ENCODE data around the gene PHLDB1.

- TF ChIP-seq, protein P1, sequence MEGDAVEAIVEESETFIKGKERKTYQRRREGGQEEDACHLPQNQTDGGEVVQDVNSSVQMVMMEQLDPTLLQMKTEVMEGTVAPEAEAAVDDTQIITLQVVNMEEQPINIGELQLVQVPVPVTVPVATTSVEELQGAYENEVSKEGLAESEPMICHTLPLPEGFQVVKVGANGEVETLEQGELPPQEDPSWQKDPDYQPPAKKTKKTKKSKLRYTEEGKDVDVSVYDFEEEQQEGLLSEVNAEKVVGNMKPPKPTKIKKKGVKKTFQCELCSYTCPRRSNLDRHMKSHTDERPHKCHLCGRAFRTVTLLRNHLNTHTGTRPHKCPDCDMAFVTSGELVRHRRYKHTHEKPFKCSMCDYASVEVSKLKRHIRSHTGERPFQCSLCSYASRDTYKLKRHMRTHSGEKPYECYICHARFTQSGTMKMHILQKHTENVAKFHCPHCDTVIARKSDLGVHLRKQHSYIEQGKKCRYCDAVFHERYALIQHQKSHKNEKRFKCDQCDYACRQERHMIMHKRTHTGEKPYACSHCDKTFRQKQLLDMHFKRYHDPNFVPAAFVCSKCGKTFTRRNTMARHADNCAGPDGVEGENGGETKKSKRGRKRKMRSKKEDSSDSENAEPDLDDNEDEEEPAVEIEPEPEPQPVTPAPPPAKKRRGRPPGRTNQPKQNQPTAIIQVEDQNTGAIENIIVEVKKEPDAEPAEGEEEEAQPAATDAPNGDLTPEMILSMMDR (IDR thresholded peaks at IDR 0.05), result no peak
- no peak for TF ChIP-seq EZH2 (IDR thresholded peaks at IDR 0.05)
- no peak for TF ChIP-seq EZH2phosphoT487 (IDR thresholded peaks at IDR 0.05)
Measured at GRCh38 chr11:118656563-118657165, 49.2 kb downstream of the PHLDB1 start.

All from neural progenitor cell (in vitro differentiated cells).